A673 (cell line): ENCODE measurements around the gene CLCNKA. TPM values are rescaled to one million over a fixed set of nuclear protein-coding genes. Genes with fewer than 3 reads are reported as not detected.

ENCODE experiments used
- BruUV-seq: library from RNA; stranded (reverse); fragments of 400-500 nt; replicated peaks from 2 replicates; lab custom pipeline; 2021; lab: Mats Ljungman, UMichigan
- CTCF ChIA-PET: fragments of 300-600 bp; sonication (Branson Sonifier 250); formaldehyde crosslinking; loops from one replicate; lab custom pipeline; 2022; ENCODE audit warnings: antibody characterized with exemption; lab: Charles Lee
- POLR2A ChIA-PET: fragments of 300-600 bp; sonication (Branson Sonifier 250); formaldehyde crosslinking; loops from one replicate; lab custom pipeline; 2022; ENCODE audit warnings: antibody characterized with exemption; ENCODE audit not compliant: low non-redundant PET; lab: Charles Lee
- DNase-seq: peaks from one replicate; pipeline ENCODE4 v3.0.0-alpha.2; 2015; ENCODE audit warnings: low spot score
- H3K27ac ChIP-seq: fragments of 200-600 bp; sonication (generic); 2 replicates; pipeline ENCODE4 v1.5.1; 2016; ENCODE audit warnings: mixed run types, low read depth, mild to moderate bottlenecking, mixed read lengths, antibody characterized with exemption, low read length; ENCODE audit not compliant: poor library complexity, severe bottlenecking
- H3K27me3 ChIP-seq: fragments of 200-600 bp; sonication (generic); replicated peaks from 2 replicates; pipeline ENCODE4 v1.6.1; 2017; ENCODE audit warnings: mixed run types, low read depth, mild to moderate bottlenecking, mixed read lengths, antibody characterized with exemption, low read length; ENCODE audit not compliant: insufficient read depth, poor library complexity
- H3K36me3 ChIP-seq: fragments of 200-600 bp; sonication (generic); 2 replicates; pipeline ENCODE4 v1.6.1; 2016; ENCODE audit warnings: mixed run types, mild to moderate bottlenecking, mixed read lengths, antibody characterized with exemption, low read length; ENCODE audit not compliant: insufficient read depth, poor library complexity, severe bottlenecking
- H3K4me1 ChIP-seq: fragments of 200-600 bp; sonication (generic); 2 replicates; pipeline ENCODE4 v1.6.1; 2017; ENCODE audit warnings: mixed run types, mild to moderate bottlenecking, mixed read lengths, antibody characterized with exemption, low read length; ENCODE audit not compliant: insufficient read depth, poor library complexity, severe bottlenecking
- H3K4me3 ChIP-seq: fragments of 200-600 bp; sonication (generic); 2 replicates; pipeline ENCODE4 v1.5.1; 2016; ENCODE audit warnings: low read depth, mixed run types, mild to moderate bottlenecking, mixed read lengths, low read length; ENCODE audit not compliant: poor library complexity, severe bottlenecking
- H3K9me3 ChIP-seq: fragments of 200-600 bp; sonication (generic); 2 replicates; pipeline ENCODE4 v1.6.1; 2016; ENCODE audit warnings: mixed run types, low read depth, mild to moderate bottlenecking, mixed read lengths, antibody characterized with exemption, low read length; ENCODE audit not compliant: poor library complexity, severe bottlenecking
- CTCF ChIP-seq: fragments of 300-800, 200-600 bp; sonication (generic); conservative IDR thresholded peaks from 2 replicates; pipeline ENCODE4 v1.5.1; 2017; ENCODE audit warnings: low read depth, mild to moderate bottlenecking, antibody characterized with exemption, low read length, moderate library complexity, mixed read lengths
- EZH2 ChIP-seq: fragments of 200-600 bp; sonication (generic); IDR thresholded peaks from 2 replicates; pipeline ENCODE4 v1.6.1; 2017; ENCODE audit warnings: borderline replicate concordance, low read depth, mild to moderate bottlenecking, mixed read lengths, antibody characterized with exemption, low read length; ENCODE audit not compliant: poor library complexity, severe bottlenecking
- intact Hi-C: fragments of 100-400 bp; cut with micrococcal nuclease; formaldehyde crosslinking; loops from one replicate; pipeline ENCODE4 v1.10.0; 2022; ENCODE audit not compliant: unreplicated experiment
- total RNA-seq: library from RNA; stranded (reverse); gene quantifications from 2 replicates; pipeline ENCODE4 v1.2.3, GENCODE V29; 2021

Gene CLCNKA
- total RNA-seq, 1 experiment from 2014 or later, result not detected

DNA sequence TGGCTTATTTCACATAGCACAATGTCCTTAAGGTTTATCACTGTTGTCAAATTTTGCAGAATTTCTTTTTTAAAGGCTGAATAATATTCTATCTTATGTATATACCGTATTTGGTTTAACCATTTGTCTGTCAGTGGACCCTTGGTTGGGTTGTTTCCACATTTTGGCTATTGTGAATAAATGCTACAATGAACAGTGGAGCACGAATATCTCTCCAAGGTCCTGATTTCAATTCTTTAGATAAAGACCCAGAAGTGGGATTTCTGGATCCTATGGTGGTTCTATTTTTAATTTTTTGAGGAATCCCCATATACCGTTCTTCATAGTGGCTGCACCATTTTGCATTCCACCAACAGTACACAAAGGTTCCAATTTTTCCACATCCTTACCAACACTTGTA lies 40.2 kb upstream of the CLCNKA start:
- Histone ChIP-seq H3K27me3 (no peaks in the 10 kb centered on the region), H3K36me3 (no peaks in the 10 kb centered on the region), H3K4me1 (no peaks in the 10 kb centered on the region), H3K9me3 (no peaks in the 10 kb centered on the region), H3K27ac (no peak overlapping the region), H3K4me3 (no peak overlapping the region)
- intact Hi-C loops, result no loop called here
- CTCF ChIA-PET, result no interaction called here
- POLR2A ChIA-PET, result no interaction called here
- BruUV-seq, result no TSS peak
- DNase-seq, result no peak
- no peak for TF ChIP-seq EZH2
- no peak for TF ChIP-seq CTCF

DNA sequence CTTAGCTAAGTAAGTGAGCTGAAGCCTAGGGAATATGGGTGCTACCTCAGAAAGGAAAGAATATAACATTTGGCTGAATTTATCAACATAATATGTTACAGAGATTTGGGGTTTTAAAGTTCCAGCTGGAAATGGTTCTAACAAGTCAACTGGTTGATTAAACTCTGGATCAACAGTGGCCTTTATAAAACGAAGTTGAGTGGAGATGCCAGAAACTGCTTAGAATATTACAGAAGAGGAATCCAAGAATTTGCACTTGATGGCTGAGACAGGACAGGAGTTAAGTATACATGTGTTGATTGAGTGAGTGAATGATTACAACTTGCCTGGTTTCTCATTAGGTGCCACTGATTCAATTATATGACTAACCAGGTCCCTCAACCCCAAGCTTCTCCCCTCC lies 38.6 kb upstream of the CLCNKA start:
- intact Hi-C loops, result no loop called here
- BruUV-seq, result no TSS peak
- H3K9me3 ChIP-seq, result no peaks in the 10 kb centered on the region
- H3K27me3 ChIP-seq, result no peaks in the 10 kb centered on the region
- no peak overlapping the region for H3K27ac ChIP-seq
- CTCF ChIA-PET, result no interaction called here
- H3K36me3 ChIP-seq, result no peaks in the 10 kb centered on the region
- H3K4me3 ChIP-seq, result no peak overlapping the region
- POLR2A ChIA-PET, result no interaction called here
- TF ChIP-seq EZH2 (no peak), CTCF (no peak)
- no peaks in the 10 kb centered on the region for H3K4me1 ChIP-seq
- no peak for DNase-seq

DNA sequence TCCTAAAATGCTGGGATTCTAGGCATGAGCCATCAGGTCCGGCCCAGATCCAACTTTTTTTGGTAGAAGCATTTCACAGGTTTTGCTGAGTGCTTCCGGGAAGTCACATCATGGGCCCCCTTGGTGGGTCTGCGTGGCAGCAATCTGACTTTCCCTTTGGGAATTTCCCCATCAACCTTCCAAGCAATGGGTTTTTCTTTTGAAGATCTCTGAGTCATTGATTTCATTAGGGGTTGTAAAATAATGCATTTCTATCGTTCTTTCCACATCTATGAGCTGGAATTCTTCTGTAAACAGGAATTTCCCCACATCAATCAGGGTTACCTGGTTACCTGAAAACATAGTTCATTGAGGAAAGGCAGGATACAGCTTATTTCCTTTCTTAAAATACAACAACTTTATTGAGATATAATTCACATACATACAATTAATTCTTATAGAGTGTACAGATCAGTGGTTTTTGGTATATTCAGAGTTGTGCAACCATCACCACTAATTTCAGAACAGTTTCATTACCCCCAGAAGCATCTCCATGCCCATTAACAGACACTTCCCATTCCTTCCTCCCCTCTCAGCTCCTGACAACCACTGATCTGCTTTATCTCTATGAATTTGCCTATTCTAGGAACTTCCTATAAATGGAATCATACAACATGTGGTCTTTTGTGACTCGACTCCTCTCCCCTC lies 36.1 kb upstream of the CLCNKA start:
- ChIA-PET CTCF (no interaction called here), POLR2A (no interaction called here)
- DNase-seq, result no peak
- no peak overlapping the region for H3K4me3 ChIP-seq
- no peaks in the 10 kb centered on the region for H3K4me1 ChIP-seq
- TF ChIP-seq EZH2 (no peak), CTCF (no peak)
- intact Hi-C loops, result no loop called here
- H3K27ac ChIP-seq, result no peak overlapping the region
- no peaks in the 10 kb centered on the region for H3K36me3 ChIP-seq
- no peaks in the 10 kb centered on the region for H3K27me3 ChIP-seq
- BruUV-seq, result no TSS peak
- H3K9me3 ChIP-seq, result no peaks in the 10 kb centered on the region
